ENCODE results near the gene SOCS7. TPM values are rescaled to one million over a fixed set of nuclear protein-coding genes. Genes with fewer than 3 reads are reported as not detected.

Gene SOCS7
- total RNA-seq, 1 experiment from 2014 or later, result 83.6 TPM

DNA sequence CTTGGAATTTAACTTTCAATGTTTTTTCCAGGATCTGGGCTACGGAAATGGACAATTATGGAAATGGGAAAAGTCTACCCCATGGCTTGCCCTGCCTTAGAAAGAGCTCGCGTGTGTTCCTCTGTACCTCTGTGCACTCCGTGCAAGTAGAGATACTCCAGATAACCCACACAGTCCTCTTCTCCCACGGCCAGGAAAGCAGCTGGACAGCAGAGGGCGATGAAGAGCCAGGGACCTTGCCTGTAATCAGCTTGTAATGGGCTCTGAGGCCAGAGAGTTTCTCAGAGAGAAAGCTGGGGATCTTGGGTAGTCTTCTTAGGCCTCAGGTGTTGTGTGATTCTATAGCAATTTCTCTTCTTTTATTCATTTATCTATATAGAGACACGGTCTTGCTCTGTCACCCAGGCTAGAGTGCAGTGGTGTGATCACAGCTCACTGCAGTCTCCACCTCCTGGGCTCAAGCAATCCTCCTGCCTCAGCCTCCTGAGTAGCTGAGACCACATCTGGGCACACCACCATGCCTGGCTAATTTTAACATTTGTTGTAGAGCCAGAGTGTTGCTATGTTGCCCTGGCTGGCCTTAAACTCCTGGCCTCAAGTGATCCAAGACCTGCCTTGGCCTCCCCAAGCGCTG lies 2.4 kb upstream of the SOCS7 start:
- H3K4me3 Mint-ChIP-seq (ENCODE audit: low read depth, unreplicated experiment), result no peak overlapping the region
- DNase-seq, result peak; percentile 99
- peaks cover 16% of the 10 kb centered on the region for H3K27me3 Mint-ChIP-seq (ENCODE audit: unreplicated experiment)
- BruUV-seq (replicated peaks), result no TSS peak
- intact Hi-C loops (cut with micrococcal nuclease; ENCODE audit: unreplicated experiment), result loop anchor here (1.0 kb wide), 1 partner anchor 65 kb away; no protein-coding TSS in a partner anchor
- H3K36me3 Mint-ChIP-seq (ENCODE audit: insufficient read depth, unreplicated experiment), result peaks cover 30% of the 10 kb centered on the region
- TF ChIP-seq, protein P1, sequence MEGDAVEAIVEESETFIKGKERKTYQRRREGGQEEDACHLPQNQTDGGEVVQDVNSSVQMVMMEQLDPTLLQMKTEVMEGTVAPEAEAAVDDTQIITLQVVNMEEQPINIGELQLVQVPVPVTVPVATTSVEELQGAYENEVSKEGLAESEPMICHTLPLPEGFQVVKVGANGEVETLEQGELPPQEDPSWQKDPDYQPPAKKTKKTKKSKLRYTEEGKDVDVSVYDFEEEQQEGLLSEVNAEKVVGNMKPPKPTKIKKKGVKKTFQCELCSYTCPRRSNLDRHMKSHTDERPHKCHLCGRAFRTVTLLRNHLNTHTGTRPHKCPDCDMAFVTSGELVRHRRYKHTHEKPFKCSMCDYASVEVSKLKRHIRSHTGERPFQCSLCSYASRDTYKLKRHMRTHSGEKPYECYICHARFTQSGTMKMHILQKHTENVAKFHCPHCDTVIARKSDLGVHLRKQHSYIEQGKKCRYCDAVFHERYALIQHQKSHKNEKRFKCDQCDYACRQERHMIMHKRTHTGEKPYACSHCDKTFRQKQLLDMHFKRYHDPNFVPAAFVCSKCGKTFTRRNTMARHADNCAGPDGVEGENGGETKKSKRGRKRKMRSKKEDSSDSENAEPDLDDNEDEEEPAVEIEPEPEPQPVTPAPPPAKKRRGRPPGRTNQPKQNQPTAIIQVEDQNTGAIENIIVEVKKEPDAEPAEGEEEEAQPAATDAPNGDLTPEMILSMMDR (IDR thresholded peaks at IDR 0.05; ENCODE audit: unreplicated experiment), result peak; percentile 100
- CTCF ChIA-PET, result interaction anchor here (0.5 to 10.3 kb wide), 35 partner anchors 9 to 505 kb away, joined by 3 to 434 read pairs (median 6); partner anchors contain the start of gene RPL23
- H3K27ac Mint-ChIP-seq (ENCODE audit: unreplicated experiment), result no peak overlapping the region
- H3K4me1 Mint-ChIP-seq (ENCODE audit: low read depth, unreplicated experiment), result peaks cover 41% of the 10 kb centered on the region
- no peaks in the 10 kb centered on the region for H3K9me3 Mint-ChIP-seq (ENCODE audit: low read depth, unreplicated experiment)

DNA sequence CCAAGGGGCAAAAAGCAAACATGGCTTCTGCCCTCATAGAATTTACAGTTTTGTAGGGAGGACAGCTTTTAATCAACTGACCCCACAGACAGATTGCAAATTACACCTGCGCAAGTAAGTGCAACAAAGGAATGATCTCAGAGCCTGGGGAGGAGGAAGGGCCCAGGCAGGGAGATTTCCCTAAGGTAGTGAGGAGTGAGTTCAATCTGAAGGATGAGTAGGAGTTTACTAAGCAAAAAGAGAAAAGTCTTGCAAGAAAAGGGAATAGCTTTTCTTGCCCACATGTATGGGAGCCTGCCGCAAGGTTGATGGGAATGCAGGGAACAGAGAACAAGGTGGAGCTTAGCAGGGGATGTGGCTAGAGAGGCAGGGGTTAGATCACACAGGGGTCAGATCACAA lies 1.6 kb upstream of the SOCS7 start:
- intact Hi-C loops (cut with micrococcal nuclease; ENCODE audit: unreplicated experiment), result loop anchor here (5.0 kb wide), 1 partner anchor 132 kb away; no protein-coding TSS in a partner anchor
- Mint-ChIP-seq H3K4me3 (ENCODE audit: low read depth, unreplicated experiment) (peak overlapping the region; percentile 76), H3K4me1 (ENCODE audit: low read depth, unreplicated experiment) (peaks cover 49% of the 10 kb centered on the region), H3K9me3 (ENCODE audit: low read depth, unreplicated experiment) (no peaks in the 10 kb centered on the region), H3K27ac (ENCODE audit: unreplicated experiment) (no peak overlapping the region), H3K27me3 (ENCODE audit: unreplicated experiment) (peaks cover 7% of the 10 kb centered on the region), H3K36me3 (ENCODE audit: insufficient read depth, unreplicated experiment) (peaks cover 30% of the 10 kb centered on the region)
- DNase-seq, result no peak
- BruUV-seq (replicated peaks), result no TSS peak
- CTCF ChIA-PET, result interaction anchor here (0.9 to 10.3 kb wide), 18 partner anchors 9 to 318 kb away, joined by 3 to 434 read pairs (median 10); no protein-coding TSS in a partner anchor
- TF ChIP-seq, protein P1 (IDR thresholded peaks at IDR 0.05; ENCODE audit: unreplicated experiment), result no peak

DNA sequence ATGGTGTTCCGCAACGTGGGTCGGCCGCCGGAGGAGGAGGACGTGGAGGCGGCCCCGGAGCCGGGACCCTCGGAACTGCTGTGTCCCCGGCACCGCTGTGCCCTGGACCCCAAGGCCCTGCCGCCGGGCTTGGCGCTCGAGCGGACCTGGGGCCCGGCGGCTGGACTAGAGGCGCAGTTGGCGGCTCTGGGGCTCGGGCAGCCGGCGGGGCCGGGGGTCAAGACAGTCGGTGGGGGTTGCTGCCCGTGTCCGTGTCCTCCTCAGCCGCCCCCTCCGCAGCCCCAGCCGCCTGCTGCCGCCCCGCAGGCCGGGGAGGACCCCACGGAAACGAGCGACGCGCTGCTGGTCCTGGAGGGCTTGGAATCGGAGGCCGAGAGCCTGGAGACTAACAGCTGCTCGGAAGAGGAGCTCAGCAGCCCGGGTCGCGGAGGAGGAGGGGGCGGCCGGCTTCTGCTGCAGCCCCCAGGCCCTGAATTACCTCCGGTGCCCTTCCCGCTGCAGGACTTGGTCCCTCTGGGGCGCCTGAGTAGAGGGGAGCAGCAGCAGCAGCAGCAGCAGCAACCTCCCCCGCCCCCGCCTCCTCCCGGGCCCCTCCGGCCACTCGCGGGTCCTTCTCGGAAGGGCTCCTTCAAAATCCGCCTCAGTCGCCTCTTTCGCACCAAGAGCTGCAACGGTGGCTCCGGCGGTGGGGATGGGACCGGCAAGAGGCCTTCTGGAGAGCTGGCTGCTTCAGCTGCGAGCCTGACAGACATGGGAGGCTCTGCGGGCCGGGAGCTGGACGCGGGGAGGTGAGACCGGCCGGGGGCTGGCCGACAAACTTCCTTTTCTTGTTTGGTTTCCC lies 821 bp downstream of the SOCS7 start:
- H3K4me1 Mint-ChIP-seq (ENCODE audit: low read depth, unreplicated experiment), result peaks cover 67% of the 10 kb centered on the region

More for the DNA sequence above, 821 bp downstream of the SOCS7 start:
- Mint-ChIP-seq H3K36me3 (ENCODE audit: insufficient read depth, unreplicated experiment) (peaks cover 30% of the 10 kb centered on the region), H3K27ac (ENCODE audit: unreplicated experiment) (peak overlapping the region; percentile 59), H3K27me3 (ENCODE audit: unreplicated experiment) (no peaks in the 10 kb centered on the region), H3K9me3 (ENCODE audit: low read depth, unreplicated experiment) (no peaks in the 10 kb centered on the region), H3K4me3 (ENCODE audit: low read depth, unreplicated experiment) (peak overlapping the region; percentile 76)
- TF ChIP-seq, protein P1 (IDR thresholded peaks at IDR 0.05; ENCODE audit: unreplicated experiment), result no peak
- no TSS peak for BruUV-seq (replicated peaks)
- intact Hi-C loops (cut with micrococcal nuclease; ENCODE audit: unreplicated experiment), result loop anchor here (5.0 kb wide), 1 partner anchor 130 kb away; no protein-coding TSS in a partner anchor
- DNase-seq, result peak; percentile 66
- CTCF ChIA-PET, result interaction anchor here (0.6 to 10.3 kb wide), 16 partner anchors 10 to 1324 kb away, joined by 3 to 434 read pairs (median 4); no protein-coding TSS in a partner anchor

All from Calu3 (cell line).